Fibroblast of the conjunctiva (primary cell): ENCODE data around the gene KRTAP2-3.
"Not testable (repeated sequence)": the region's sequence is repeated elsewhere in the genome, so short reads cannot be mapped to it uniquely, and the experiment has no call there.

ENCODE experiments used
- DNase-seq: peaks from one replicate; pipeline ENCODE4 v3.0.0-alpha.2; 2010; ENCODE audit warnings: low read depth

KRTAP2-3 gene

DNA sequence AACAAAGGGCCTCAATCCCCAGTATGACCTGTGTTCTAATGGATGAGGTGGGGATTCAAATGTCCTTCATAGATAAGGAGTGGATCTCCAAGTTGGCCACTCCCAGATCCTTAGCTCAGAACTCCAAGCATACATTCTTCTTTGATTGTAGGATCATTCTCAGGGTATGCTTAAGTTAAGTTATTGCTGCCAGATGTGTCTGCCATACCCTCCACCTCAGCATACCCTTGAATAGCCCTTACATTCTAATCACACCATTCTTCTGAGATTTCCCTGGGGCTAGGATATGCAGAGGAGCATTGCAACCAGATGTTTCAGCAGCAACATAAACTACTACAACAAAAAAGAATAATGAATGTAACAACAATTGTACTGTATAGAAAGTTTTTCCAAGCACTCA lies 7.4 kb upstream of the KRTAP2-3 start:
- DNase-seq, result peak; percentile 59

DNA sequence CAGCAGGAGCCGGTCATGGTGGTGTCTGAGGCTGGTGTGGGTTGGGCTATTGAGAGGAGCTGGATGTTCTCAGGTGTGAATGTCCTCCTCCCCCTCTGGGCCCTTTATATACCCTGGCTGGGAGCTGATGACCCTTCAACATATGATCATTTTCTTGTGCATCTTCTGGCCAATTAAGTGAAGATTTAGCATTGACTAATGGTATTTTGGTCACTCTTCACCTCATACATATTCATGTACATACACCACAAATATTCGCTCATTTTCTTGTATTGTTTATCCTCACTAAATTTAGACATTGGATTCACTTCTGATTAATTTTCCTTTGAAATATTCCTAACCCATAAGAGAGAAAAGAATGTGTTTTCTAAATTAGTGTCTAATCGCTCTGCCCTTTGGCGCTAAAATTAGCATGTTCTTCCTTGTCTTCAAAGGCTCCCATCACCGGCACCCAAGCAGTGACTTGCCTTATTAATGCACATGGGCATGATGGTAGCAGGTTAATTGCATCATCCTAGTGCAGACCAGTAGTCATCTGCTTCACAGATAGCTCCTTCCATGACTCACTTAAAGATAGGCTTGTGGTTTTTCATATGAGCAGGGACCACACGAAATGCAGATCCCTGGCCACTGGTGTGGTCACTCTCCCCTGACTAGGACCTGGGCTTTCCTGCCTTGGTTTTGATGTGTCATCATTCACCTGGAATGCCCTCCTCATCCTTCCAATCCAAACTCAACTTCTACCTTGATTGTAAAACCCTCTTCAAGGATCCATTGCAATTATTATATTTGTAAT lies 6.1 kb upstream of the KRTAP2-3 start, which contains the start of gene KRTAP2-4:
Gene KRTAP2-4 (minus strand): TSS at position 51 of the 796 bp plus-strand sequence. CDS start 34 bp downstream, at position 17.
- no peak for DNase-seq

DNA sequence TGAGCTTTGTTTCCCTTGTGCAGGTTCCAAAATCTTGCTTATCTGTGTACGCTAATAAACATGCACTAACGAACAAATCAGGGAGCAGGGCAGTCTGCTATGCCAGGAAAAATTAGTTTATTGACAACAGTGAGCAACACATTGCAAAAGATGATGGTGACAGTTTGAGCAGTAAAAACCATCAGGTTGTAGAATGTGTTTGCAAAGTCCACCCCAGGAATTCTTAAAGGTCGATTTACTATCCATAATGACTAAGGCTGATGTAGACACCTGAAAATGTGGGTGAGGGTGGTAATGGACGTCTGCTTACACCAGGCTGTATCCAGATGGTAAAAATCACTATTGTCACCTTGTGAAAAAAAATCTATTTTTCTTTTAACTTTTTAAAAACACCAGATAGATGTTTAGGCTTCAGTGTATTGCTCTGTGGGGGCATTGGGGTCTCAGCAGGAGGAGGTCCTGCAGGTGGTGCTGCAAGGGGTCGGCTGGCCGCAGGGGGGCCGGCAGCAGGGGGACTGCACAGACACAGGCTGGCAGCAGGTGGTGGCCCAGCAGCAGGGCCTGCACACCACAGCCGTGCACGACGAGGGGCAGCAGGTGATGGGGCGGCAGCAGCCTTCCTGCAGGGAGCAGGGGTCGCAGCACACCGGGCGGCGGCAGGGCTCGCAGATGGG lies 5.2 kb upstream of the KRTAP2-3 start:
- DNase-seq, result not testable (repeated sequence)

DNA sequence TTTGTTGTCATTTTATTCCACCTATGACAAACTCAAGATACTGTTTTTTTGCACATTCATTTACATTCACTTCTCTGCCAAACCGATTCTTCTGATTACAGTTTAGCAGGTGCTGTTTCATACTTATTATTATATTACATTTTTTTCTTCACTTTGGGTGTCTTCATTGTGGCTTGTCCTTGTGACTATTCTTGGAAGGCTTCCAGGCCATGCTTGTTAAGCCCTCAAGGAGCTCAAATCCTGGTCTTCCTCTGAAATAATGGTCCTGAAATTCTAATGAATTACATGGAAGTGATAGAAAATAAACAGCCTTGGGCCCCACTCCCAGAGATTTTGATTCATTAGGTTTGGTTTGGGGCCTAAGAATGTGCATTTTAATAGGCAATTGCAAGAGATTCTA lies 4.4 kb upstream of the KRTAP2-3 start:
- DNase-seq, result no peak

DNA sequence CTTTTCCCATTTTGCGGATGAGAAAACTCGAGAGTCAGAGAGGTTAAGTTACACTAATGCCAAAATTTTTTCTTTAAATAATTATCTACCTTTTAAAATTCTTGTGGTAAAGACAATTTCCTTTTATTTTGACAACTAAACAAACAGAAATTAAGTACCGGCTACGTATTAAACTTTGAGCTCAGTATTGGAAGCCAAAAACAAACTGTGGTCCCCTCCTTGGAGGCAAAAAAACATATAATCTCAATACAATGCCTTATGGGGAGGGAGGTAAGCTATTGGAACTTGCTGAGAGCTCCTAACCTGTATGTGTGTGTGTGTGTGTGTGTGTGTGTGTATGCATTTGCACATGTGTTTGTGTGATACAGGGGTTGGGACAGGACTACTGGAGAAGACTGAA lies 3.5 kb upstream of the KRTAP2-3 start:
- no peak for DNase-seq

DNA sequence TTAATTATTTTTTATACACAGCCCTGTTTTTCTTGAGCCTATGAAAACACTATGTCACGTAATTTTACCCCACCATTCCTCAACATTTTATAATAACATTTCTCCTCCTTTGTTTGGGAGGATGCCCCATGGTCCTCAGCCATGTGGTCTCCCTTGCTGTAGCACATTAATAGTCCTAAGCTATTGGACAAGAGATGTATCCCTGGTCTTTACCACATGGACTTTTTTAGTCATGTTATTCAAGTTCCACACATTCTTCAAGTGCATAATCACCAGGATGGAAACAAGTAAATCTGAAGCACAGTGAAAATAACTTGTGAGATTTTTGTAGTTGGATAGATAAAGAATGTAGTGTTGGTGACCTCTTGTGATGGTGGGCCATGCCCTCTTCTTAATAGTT lies 2.0 kb upstream of the KRTAP2-3 start:
- DNase-seq, result peak; percentile 75

DNA sequence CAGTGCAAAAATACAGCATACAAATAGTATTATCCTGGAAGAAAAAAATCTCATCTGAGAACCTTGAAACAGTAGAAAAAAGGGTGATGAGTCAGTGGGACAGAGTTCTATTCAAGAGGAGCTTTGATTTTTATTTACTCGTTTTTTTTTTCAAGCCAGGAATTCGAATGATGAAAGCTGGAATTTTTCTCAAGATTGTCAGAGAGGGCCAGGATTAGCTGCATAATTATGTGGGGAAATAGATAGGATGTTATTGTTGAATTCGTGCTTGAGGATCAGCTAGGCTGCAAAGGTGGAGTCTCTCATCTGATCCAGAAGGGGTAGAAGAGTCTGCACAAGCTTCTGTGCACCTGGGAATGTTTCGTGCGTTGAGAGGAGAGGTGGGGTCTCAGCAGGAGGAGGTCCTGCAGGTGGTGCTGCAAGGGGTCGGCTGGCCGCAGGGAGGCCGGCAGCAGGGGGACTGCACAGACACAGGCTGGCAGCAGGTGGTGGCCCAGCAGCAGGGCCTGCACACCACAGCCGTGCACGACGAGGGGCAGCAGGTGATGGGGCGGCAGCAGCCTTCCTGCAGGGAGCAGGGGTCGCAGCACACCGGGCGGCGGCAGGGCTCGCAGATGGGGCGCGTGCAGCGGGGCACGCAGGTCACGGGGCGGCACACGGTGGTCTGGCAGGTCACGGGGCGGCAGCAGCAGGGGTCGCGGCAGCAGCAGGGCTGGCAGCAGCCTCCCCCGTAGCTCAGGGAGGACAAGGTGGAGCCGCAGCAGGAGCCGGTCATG lies 450 bp downstream of the KRTAP2-3 start:
- DNase-seq, result not testable (repeated sequence)

DNA sequence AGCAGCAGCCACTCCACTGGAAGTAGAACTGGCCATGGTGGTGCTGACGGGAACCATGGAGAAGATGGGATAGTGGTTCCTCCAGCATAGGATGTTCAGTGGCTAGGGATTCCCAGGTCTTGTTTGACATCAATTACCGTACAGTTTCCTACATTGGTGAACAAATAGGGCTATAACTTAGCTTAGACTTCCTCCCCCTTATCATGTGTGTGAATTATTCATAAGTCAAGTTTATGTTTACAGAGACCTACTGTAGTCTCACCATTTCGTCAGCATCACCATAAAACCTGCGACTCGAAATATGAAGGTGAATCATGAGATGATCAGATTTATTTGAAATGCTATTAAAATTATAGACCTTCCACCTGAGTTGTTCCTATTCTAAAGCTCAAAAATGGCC lies 1.2 kb downstream of the KRTAP2-3 start:
- DNase-seq, result no peak

DNA sequence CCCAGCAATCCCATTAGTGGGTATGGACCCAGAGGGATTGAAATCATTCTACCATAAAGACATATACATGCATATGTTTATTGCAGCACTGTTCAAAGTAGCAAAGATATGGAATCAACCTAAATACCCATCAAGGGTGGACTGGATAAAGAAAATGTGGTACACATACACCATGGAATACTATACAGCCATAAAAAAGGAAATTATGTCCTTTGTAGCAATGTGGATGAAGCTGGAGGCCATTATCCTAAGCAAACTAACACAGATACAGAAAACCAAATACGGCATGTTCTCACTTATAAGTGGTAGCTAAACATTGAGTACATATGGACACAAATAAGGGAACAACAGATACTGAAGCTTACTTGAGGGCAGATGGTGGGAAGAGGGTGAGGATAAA lies 2.4 kb downstream of the KRTAP2-3 start:
- no peak for DNase-seq

DNA sequence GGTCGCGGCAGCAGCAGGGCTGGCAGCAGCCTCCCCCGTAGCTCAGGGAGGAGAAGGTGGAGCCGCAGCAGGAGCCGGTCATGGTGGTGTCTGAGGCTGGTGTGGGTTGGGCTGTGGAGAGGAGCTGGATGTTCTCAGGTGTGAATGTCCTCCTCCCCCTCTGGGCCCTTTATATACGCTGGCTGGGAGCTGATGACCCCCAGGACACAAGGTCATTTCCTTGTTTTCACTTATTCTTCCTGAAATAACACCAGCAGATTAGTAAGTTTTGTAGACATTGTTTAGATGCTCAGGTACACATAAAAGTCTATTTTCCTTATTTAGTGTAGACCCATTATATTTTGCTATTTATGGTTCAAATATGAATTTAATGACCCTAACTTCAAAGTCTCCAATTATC lies 4.8 kb downstream of the KRTAP2-3 start, which contains the start of gene KRTAP2-2:
Gene KRTAP2-2 (minus strand): TSS at position 101 of the 400 bp plus-strand sequence. CDS start 19 bp downstream, at position 82.
- DNase-seq, result not testable (repeated sequence)

DNA sequence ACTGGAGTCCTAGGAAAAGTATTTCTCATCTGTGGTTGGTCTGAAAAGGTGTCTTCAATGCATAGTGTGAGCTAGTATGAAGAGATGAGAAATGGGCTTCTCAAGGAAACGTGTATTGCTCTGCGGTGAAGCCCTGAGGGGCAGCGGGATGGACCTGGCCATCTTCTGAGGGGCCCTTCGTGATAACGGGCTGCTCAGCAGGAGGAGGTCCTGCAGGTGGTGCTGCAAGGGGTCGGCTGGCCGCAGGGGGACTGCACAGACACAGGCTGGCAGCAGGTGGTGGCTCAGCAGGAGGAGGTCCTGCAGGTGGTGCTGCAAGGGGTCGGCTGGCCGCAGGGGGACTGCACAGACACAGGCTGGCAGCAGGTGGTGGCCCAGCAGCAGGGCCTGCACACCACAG lies 5.4 kb downstream of the KRTAP2-3 start:
- DNase-seq, result not testable (repeated sequence)

DNA sequence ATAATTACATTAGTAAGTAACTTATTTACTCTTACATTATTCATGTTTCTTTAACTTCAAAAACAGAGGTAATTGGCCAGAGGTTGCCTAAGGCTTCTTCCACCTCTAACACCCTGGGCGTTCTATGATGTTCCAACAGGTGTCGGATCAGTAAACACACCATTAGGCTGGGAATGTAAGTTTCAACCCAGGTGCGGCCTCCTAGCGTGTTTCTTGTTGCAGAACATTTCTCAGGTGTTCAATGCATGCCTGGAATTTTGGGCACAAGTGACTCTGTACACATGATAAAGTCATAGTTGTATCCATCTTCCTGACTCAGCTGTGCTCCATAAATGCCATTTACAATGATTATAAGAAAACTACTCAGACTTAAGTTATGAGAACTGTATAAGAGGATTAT lies 5.9 kb downstream of the KRTAP2-3 start:
- no peak for DNase-seq

DNA sequence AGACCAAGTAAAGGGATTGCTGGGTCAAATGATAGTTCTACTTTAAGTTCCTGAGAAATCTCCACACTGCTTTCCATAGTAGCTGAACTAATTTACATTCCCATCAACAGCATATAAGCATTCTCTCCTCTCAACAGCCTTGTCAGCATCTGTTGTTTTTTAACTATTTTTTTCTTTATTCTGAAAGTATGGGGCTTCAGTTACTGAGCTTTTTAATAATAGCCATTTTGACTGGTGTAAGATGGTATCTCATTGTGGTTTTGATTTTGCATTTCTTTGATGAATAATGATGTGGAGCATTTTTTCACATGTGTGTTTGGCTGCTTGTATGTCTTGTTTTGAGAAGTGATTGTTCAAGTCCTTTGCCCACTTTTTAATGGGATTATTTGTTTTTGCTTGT lies 7.3 kb downstream of the KRTAP2-3 start:
- DNase-seq, result no peak

DNA sequence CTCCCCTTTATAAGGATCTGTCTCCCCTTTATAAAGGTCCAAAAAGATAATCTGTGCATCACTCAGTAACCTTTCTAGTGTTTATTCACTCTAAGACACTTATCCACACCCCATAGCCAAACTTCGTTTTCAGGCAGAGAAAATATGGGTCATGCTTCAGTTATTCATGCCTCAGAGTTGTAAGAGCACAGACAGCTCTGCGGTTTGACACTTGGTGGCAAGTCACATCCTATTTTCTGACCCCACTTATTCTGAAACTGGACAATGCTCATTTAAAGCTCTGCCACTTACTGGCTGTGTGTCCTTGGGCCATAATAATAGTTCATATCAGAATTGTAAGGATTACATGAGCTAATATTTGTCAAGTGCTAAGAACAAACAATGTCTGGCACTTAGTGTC lies 10.8 kb downstream of the KRTAP2-3 start:
- DNase-seq, result no peak

DNA sequence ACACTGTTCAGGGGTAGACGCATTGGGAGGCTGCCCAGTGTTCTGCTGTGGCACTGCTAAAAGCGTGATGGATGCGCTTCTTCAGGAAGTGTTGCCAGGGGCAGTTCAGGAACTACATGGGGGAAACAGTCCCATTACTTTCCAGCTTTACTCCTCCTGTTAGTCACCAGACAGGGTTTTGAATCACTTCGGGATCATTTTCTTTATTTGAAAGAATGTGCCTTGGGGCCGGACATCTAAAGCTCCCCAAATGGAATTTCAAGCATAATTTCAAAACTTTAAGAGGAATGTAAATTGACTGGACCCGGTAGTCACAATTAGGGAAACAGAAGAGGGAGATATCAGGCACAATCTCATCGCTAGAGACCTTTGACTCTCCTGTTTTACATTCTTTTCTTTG lies 11.5 kb downstream of the KRTAP2-3 start:
- DNase-seq, result no peak

DNA sequence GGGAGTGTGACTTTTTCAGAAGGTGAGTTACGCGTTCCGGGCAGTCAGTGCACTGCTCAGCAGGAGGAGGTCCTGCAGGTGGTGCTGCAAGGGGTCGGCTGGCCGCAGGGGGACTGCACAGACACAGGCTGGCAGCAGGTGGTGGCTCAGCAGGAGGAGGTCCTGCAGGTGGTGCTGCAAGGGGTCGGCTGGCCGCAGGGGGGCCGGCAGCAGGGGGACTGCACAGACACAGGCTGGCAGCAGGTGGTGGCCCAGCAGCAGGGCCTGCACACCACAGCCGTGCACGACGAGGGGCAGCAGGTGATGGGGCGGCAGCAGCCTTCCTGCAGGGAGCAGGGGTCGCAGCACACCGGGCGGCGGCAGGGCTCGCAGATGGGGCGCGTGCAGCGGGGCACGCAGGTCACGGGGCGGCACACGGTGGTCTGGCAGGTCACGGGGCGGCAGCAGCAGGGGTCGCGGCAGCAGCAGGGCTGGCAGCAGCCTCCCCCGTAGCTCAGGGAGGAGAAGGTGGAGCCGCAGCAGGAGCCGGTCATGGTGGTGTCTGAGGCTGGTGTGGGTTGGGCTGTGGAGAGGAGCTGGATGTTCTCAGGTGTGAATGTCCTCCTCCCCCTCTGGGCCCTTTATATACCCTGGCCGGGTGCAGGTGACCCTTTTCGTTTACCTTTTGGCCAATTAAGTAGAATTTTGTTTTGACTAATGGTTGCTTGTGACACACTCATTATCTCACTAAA lies 13.0 kb downstream of the KRTAP2-3 start, which contains the start of gene KRTAP2-1:
Gene KRTAP2-1 (minus strand): TSS at position 582 of the 731 bp plus-strand sequence. CDS start 49 bp downstream, at position 533.
- not testable (repeated sequence) for DNase-seq

DNA sequence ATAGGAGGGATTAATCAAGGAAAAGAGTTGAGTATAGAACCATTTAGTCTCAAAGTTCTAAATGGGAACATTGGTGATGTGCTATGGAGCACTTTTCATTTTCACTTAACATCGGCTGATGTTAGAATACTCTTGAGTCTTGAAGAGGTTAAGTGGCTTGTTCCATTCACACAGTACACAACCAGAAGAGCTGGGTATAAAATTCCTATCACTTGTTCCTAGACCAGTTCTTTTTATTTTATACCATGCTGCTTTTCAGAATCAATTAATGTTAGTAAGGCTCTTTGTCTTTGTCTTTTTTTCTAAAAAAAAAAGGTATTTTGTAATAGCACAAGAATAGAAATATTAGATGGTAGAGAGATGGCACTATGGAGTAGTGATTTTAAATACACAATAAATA lies 17.0 kb downstream of the KRTAP2-3 start:
- DNase-seq, result no peak

DNA sequence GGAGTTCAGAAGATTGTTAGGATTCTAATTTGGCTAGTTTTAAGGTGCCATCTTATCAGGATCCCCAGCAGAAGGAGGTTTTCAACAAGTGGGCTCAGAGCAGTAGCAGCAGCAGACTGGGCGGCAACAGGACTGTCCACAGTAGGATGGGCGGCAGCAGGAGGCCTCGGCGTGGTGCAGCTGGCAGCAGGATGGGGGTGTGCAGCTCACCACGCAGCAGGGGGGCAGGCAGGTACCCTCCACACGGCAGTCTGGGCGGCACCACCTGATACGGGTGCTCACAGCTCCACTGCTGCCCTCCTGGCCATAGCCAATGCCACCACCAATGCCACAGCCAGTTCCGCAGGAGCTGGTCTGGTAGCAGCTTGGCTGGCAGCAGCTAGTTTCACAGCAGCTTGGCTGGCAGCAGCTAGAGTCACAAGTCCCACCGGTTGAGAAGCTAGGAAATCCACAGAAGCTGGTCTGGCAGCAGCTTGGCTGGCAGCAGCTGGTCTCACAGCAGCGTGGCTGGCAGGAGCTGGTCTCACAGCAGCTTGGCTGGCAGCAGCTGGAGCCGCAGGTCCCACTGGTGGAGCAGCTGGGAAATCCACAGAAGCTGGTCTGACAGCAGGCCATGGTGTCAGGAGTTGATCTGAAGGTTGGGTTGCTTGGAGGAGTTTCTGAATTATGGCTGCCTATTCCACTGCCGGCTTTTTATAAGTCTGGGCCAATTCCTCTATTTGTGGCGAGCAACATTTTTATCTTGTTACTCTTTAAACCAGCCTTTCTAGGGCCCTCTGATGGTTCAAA lies 18.9 kb downstream of the KRTAP2-3 start, which contains the start of gene KRTAP1-1:
Gene KRTAP1-1 (minus strand): TSS at position 668 of the 789 bp plus-strand sequence. CDS start 53 bp downstream, at position 615.
- not testable (repeated sequence) for DNase-seq

DNA sequence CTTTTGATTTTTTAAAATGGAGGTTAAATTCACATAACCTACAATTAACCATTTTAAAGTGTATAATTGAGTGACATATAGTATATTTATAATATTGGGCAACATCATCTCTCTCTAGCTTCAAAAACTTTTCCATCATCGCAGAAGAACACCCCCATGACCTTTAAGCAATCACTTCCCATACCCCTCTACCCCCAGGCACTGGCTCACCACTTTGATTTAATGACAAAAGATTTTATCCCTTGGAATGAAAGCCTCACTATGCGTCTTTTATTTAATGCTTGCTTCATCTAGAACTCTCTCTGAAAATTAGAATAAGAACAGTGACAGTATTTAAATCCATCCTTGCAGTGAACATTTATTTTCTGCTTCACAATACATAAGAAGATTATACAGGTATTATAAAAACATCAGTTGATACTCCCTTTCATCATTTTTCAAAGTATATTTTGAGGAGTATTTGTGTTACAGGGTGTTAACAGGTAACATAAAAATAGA lies 22.0 kb downstream of the KRTAP2-3 start:
- no peak for DNase-seq

DNA sequence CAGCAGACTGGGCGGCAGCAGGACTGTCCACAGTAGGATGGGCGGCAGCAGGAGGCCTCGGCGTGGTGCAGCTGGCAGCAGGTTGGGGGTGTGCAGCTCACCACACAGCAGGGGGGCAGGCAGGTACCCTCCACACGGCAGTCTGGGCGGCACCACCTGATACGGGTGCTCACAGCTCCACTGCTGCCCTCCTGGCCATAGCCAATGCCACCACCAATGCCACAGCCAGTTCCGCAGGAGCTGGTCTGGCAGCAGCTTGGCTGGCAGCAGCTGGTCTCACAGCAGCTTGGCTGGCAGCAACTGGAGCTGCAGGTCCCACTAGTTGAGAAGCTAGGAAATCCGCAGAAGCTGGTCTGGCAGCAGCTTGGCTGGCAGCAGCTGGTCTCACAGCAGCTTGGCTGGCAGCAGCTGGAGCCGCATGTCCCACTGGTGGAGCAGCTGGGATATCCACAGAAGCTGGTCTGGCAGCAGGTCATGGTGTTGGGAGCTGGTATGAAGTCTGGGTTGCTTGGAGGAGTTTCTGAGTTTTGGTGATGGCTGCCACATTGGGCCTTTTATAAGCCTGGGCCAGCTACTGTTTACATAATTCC lies 25.5 kb downstream of the KRTAP2-3 start, which contains the start of gene KRTAP1-3:
Gene KRTAP1-3 (minus strand): TSS at position 529 of the 590 bp plus-strand sequence. CDS start 53 bp downstream, at position 476.
- DNase-seq, result not testable (repeated sequence)
